Nephron progenitor cell (in vitro differentiated cells): ENCODE results near the gene APOD.

Experiments
- DNase-seq: peaks from one replicate; pipeline ENCODE4 v3.0.0; 2021
- H3K27ac Mint-ChIP-seq: 2 replicates; pipeline ENCODE4 v1.8.0; 2021; ENCODE audit warnings: mild to moderate bottlenecking, moderate library complexity, mixed read lengths
- H3K27me3 Mint-ChIP-seq: 2 replicates; pipeline ENCODE4 v1.8.0; 2021; ENCODE audit warnings: mild to moderate bottlenecking, low read depth, mixed read lengths; ENCODE audit not compliant: poor library complexity
- H3K36me3 Mint-ChIP-seq: 2 replicates; pipeline ENCODE4 v1.8.0; 2021; ENCODE audit warnings: low read depth, mixed read lengths
- H3K4me1 Mint-ChIP-seq: 2 replicates; pipeline ENCODE4 v1.8.0; 2021; ENCODE audit warnings: mixed read lengths
- H3K4me3 Mint-ChIP-seq: 2 replicates; pipeline ENCODE4 v1.8.0; 2021; ENCODE audit warnings: mild to moderate bottlenecking, moderate library complexity, mixed read lengths
- H3K9me3 Mint-ChIP-seq: 2 replicates; pipeline ENCODE4 v1.8.0; 2021; ENCODE audit warnings: mild to moderate bottlenecking, moderate library complexity, mixed read lengths
- CTCF ChIP-seq: fragments of 200-600 bp; sonication (generic); IDR thresholded peaks from 2 replicates; pipeline ENCODE4 v1.5.0; 2021; ENCODE audit warnings: antibody characterized with exemption

APOD gene

GRCh38 chr3:195597848-195598247 lies 14.1 kb upstream of the APOD start:
- no peak for DNase-seq
- Mint-ChIP-seq H3K36me3 (no peaks in the 10 kb centered on the region), H3K9me3 (peaks cover 39% of the 10 kb centered on the region), H3K27ac (no peak overlapping the region), H3K4me1 (no peaks in the 10 kb centered on the region), H3K27me3 (peaks cover 11% of the 10 kb centered on the region), H3K4me3 (no peak overlapping the region)
- no peak for TF ChIP-seq CTCF

GRCh38 chr3:195597229-195597628 lies 13.5 kb upstream of the APOD start:
- DNase-seq = no peak
- H3K4me1 Mint-ChIP-seq = no peaks in the 10 kb centered on the region
- TF ChIP-seq CTCF = no peak
- H3K36me3 Mint-ChIP-seq = no peaks in the 10 kb centered on the region
- H3K27ac Mint-ChIP-seq = no peak overlapping the region
- no peak overlapping the region for H3K4me3 Mint-ChIP-seq
- peaks cover 33% of the 10 kb centered on the region for H3K9me3 Mint-ChIP-seq
- H3K27me3 Mint-ChIP-seq = peaks cover 8% of the 10 kb centered on the region

GRCh38 chr3:195596765-195597171 lies 13.0 kb upstream of the APOD start:
- Mint-ChIP-seq H3K27ac (no peak overlapping the region), H3K9me3 (peaks cover 28% of the 10 kb centered on the region), H3K4me3 (no peak overlapping the region), H3K36me3 (no peaks in the 10 kb centered on the region), H3K4me1 (no peaks in the 10 kb centered on the region), H3K27me3 (peaks cover 11% of the 10 kb centered on the region)
- no peak for DNase-seq
- TF ChIP-seq CTCF = no peak

GRCh38 chr3:195595785-195596531 lies 12.2 kb upstream of the APOD start:
- H3K27me3 Mint-ChIP-seq = peaks cover 17% of the 10 kb centered on the region
- no peak for DNase-seq
- no peaks in the 10 kb centered on the region for H3K36me3 Mint-ChIP-seq
- H3K4me1 Mint-ChIP-seq = no peaks in the 10 kb centered on the region
- no peak overlapping the region for H3K4me3 Mint-ChIP-seq
- no peak overlapping the region for H3K27ac Mint-ChIP-seq
- peaks cover 21% of the 10 kb centered on the region for H3K9me3 Mint-ChIP-seq
- TF ChIP-seq CTCF = no peak

GRCh38 chr3:195591852-195592251 lies 8.1 kb upstream of the APOD start:
- Mint-ChIP-seq H3K4me3 (no peak overlapping the region), H3K27me3 (peaks cover 17% of the 10 kb centered on the region)

More at GRCh38 chr3:195591852-195592251, 8.1 kb upstream of the APOD start:
- Mint-ChIP-seq H3K27ac (no peak overlapping the region), H3K36me3 (no peaks in the 10 kb centered on the region), H3K4me1 (no peaks in the 10 kb centered on the region), H3K9me3 (no peaks in the 10 kb centered on the region)
- no peak for DNase-seq
- TF ChIP-seq CTCF = no peak
